Choroid plexus epithelial cell (primary cell): ENCODE results near the gene SOX14.
A peak's percentile ranks its signal among the peaks of the same experiment; 100 is the strongest.

Experiments
- DNase-seq: peaks from one replicate; pipeline ENCODE4 v3.0.0-alpha.2; 2010; ENCODE audit warnings: low read depth
- H3K4me3 ChIP-seq: 2 replicates; pipeline ENCODE4 v1.5.1; 2011; ENCODE audit warnings: low read depth, mild to moderate bottlenecking, control low read depth, low read length, moderate library complexity
- CTCF ChIP-seq: conservative IDR thresholded peaks from 2 replicates; pipeline ENCODE4 v1.5.1; 2011; ENCODE audit warnings: low read depth, mild to moderate bottlenecking, control low read depth, inconsistent platforms, low read length, moderate library complexity

Gene SOX14

GRCh38 chr3:137764563-137765309 is 621 bp downstream of the SOX14 start:
- no peak for DNase-seq
- TF ChIP-seq CTCF: no peak
- H3K4me3 ChIP-seq: no peak overlapping the region

- DNase-seq: no peak
- TF ChIP-seq CTCF: no peak
- H3K4me3 ChIP-seq: no peak overlapping the region
Measured at GRCh38 chr3:137765310-137766033, 1.4 kb downstream of the SOX14 start.

GRCh38 chr3:137766041-137766875 is 2.1 kb downstream of the SOX14 start:
- no peak for TF ChIP-seq CTCF
- no peak for DNase-seq
- no peak overlapping the region for H3K4me3 ChIP-seq

- no peak overlapping the region for H3K4me3 ChIP-seq
- no peak for TF ChIP-seq CTCF
- no peak for DNase-seq
Measured at GRCh38 chr3:137766876-137767537, 2.9 kb downstream of the SOX14 start.

- no peak for DNase-seq
- TF ChIP-seq CTCF: no peak
- peak overlapping the region; percentile 28 for H3K4me3 ChIP-seq
Measured at GRCh38 chr3:137767538-137768360, 3.6 kb downstream of the SOX14 start.
